NCI-H187 (cell line): ENCODE measurements around the gene MVB12B.

Experiments used
- DNase-seq, 2 experiments: peaks; one replicate each; lab custom pipeline; 2025; lab: John Stamatoyannopoulos, UW

Gene MVB12B

DNA sequence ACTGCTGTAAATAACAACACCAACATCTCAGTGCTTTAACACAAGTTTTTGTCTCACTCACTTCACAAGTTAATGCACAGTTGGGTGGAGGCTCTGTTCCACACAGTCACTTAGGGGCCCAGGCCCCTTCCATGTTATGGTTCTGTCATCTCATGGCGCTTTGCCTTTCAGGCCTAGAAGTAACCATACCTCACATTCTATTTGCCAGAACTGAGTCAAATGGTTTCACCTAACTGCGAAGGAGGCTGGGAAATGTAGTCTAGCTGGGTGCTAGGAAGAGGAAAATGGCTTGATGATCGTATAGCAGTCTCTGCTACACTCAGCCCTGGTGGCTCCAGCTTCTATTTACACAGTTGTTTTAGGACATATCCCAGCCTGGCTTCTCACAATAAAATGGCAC is 23.1 kb upstream of the MVB12B start:
- no peak for DNase-seq

GRCh38 chr9:126304207-126304970 is 22.2 kb upstream of the MVB12B start:
- no peak for DNase-seq

GRCh38 chr9:126304971-126305320 is 21.7 kb upstream of the MVB12B start:
- DNase-seq, result no peak

GRCh38 chr9:126306071-126306647 is 20.5 kb upstream of the MVB12B start:
- no peak for DNase-seq

DNA sequence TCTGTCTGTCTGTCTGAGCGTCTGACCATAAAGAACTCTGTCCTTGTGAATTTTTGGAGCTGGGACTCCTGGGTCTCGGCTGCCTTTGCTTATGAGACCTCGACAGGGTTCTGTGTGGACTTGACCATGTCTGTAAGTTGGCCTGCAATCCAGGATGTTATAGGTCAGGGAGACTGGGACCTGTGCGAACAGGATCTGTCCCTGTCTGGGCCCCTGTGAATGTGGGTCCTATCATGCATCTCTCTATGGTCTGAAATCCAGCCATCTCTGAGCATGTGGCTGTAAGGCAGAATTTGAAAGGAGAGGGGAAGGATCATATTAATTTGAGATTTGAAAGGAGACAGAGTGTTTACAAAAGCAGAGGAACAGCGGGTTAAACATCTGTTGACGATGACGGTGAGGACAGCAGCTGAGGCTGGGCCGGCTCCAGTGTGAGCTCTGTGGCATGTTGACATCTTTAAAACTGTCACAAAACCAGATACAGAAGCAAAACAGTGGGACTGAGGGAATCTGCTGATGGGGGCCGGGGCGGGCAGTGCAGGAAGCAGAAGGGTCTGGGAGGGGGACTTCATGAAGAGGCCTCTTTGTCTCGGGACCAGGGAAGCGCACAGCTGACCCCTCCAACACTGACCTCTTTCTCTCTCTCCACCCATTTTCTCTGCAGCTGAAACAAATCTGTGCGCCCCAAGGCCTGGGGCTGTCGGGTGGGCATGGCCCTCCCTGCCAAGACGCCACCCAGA is 19.1 kb upstream of the MVB12B start:
- DNase-seq, result no peak

GRCh38 chr9:126309427-126310189 is 17.0 kb upstream of the MVB12B start:
- no peak for DNase-seq

GRCh38 chr9:126312584-126313551 is 13.8 kb upstream of the MVB12B start:
- DNase-seq, result no peak

DNA sequence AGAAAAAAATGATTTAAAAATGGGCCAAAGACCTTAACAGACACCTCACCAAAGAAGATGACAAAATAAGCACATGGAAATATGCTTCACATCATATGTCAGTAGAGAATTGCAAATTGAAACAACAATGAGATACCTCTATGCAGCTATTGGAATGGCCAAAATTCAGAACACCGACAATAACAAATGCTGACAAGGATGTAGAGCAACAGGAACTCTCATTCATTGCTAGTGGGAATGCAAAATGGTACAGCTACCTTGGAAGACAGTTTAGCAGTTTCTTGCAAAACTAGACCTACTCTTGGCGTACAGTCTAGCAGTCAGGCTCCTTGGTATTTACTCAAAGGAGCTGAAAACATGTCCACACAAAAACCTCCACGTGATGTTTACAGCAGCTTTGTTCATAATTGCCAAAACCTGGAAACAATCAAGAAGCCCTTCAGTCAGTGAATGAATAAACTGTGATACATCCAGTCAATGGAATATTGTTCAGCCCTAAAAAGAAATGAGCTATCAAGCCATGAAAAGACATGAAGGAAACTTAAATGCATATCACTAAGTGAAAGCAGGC is 10.5 kb upstream of the MVB12B start:
- DNase-seq, result no peak

DNA sequence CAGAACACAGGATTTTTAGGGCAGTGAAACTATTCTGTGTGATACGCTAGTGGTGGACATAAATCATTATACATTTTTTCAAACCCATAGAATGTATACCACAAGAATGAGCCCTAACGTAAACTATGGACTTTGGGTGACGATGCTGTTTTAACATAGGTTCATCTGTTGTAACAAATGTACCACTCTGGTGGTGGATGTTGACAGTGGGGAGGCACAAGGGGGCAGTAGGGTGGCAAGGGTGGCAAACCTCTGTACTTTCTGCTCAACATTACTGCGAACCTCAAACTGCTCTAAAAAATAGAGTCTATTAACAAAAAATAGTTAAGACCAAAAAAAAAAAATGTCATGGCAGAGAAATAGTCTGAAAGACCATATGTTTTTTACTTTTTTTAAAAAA is 9.1 kb upstream of the MVB12B start:
- DNase-seq, result no peak

DNA sequence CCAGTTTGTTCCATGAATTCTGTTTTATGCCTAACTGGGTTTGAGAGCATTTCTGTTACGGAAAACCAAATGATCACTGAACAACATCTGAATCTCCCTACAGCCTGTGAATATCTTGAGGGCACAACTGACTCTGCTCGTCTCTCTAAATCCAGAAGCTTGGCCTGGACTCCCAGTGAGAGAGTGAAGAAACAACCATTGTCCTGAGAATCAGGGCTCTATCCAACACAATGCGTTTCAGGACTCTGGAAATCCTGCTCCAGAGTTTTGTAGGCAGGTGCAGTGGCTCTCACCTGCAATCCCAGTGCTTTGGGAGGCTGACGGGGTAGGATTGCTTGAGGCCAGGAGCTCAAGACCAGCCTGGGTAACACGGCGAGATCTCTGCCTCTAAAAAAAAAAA is 7.8 kb upstream of the MVB12B start:
- no peak for DNase-seq

- no peak for DNase-seq
Observed at GRCh38 chr9:126319671-126320070, 7.0 kb upstream of the MVB12B start.

- no peak for DNase-seq
Observed at GRCh38 chr9:126320158-126320922, 6.3 kb upstream of the MVB12B start.

- no peak for DNase-seq
Observed at GRCh38 chr9:126321742-126322141, 4.9 kb upstream of the MVB12B start.

- DNase-seq, result no peak
Observed at GRCh38 chr9:126325821-126326220, 808 bp upstream of the MVB12B start.

GRCh38 chr9:126327006-126327713 is 531 bp downstream of the MVB12B start:
- no peak for DNase-seq

DNA sequence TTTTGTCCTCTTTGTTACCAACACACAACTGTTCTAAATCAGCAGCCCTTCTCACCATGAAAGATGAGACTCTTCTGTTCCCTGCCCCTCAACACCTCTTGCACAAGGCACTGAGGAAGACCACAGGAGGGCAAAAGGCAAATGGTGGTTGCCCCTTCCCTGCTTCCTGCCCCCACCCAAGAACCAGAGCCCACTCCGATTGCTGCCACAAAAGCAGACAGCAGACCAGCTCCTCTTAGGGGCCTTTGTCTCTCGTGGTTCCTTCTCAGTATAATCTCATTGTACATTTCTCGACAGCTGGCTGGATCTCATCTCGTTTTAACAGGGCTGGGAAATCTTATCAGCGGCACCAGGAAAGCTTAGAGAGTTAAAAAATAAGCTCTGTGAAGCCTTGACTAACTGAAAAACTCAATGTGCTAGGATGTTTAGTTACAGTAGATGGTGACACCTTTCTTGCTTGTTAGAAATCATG is 1.1 kb downstream of the MVB12B start:
- no peak for DNase-seq

DNA sequence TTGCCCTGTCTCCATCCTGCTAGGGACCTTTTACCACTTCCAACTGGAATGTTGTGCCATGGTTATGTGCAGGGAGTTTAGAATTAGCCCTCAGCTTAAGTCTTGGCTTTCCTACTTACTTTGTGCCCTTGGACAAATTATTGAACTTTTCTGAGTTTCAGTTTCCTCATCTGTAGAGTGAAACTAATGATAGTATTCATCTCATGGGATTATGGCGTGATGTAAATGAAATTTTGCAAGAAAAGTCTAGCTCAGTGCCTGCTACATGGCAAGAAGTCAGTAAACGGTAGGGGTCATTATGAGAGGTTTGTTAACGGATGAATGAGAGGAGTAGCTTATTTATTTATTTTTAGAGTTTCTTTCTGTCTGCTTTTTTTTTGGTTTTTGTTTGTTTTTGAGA is 1.8 kb downstream of the MVB12B start:
- no peak for DNase-seq

GRCh38 chr9:126329476-126330275 is 3.0 kb downstream of the MVB12B start:
- DNase-seq, result no peak

- DNase-seq, result no peak
Observed at GRCh38 chr9:126330536-126330935, 3.9 kb downstream of the MVB12B start.
